HCT116 (cell line): ENCODE data around the gene RTL3. TPM values are rescaled to one million over a fixed set of nuclear protein-coding genes. Genes with fewer than 3 reads are reported as not detected.

Source experiments
- ATAC-seq: fragments of 200-7000 bp; cut with Tn5 transposase; 2 replicates; pipeline ENCODE4 v1.9.1; 2020; ENCODE audit warnings: mild to moderate bottlenecking, moderate library complexity
- BruUV-seq: library from RNA; stranded (reverse); fragments of 400-500 nt; replicated peaks from 2 replicates; lab custom pipeline; 2021; lab: Mats Ljungman, UMichigan
- CTCF ChIA-PET: fragments of 300-600 bp; sonication (Branson Sonifier 250); formaldehyde crosslinking; loops from one replicate; lab custom pipeline; 2021; ENCODE audit warnings: antibody characterized with exemption; lab: Charles Lee
- POLR2A ChIA-PET: fragments of 300-600, 350-600 bp; sonication (Branson Sonifier 250); formaldehyde crosslinking; loops from one replicate; lab custom pipeline; 2021; ENCODE audit warnings: antibody characterized with exemption; lab: Charles Lee
- RAD21 ChIA-PET, 2 experiments: fragments of 300-600 bp; sonication (Branson Sonifier 250); formaldehyde crosslinking; loops; one replicate each; lab custom pipeline; 2023; ENCODE audit warnings: low total read pairs in 2 of 2; ENCODE audit not compliant: uncharacterized antibody in 2 of 2, unreplicated experiment in 2 of 2, low non-redundant PET in 1 of 2; lab: Charles Lee
- DNase-seq: peaks from one replicate; pipeline ENCODE4 v3.0.0-alpha.2; 2010; ENCODE audit warnings: low read depth, low spot score
- H2AFZ ChIP-seq: fragments of 200-600 bp; shearing (Covaris generic), sonication (generic); 2 replicates; pipeline ENCODE4 v1.6.1; 2017; ENCODE audit warnings: low read depth, mixed run types, mixed read lengths, antibody characterized with exemption, low read length; ENCODE audit not compliant: poor library complexity, severe bottlenecking
- H3K27ac ChIP-seq: 2 replicates; pipeline ENCODE4 v1.5.1; 2012; ENCODE audit warnings: low read depth, low read length
- H3K27me3 ChIP-seq: fragments of 200-600 bp; sonication (generic); 2 replicates; pipeline ENCODE4 v1.6.1; 2016; ENCODE audit warnings: mixed run types, low read length, mixed read lengths; ENCODE audit not compliant: insufficient read depth
- H3K36me3 ChIP-seq, 2 experiments: fragments of 200-500 bp in 1 of 2; fragments of 200-600 bp in 1 of 2; sonication (Bioruptor generic) in 1 of 2; sonication (generic) in 1 of 2; 2 replicates each; pipeline versions ENCODE4 v1.5.1 to v1.6.1; 2014 to 2016; ENCODE audit warnings: low read length in 2 of 2, inconsistent platforms in 1 of 2, mixed read lengths in 1 of 2, mixed run types in 1 of 2; ENCODE audit not compliant: insufficient read depth in 2 of 2, control insufficient read depth in 1 of 2
- H3K4me1 ChIP-seq, 2 experiments: fragments of 200-600 bp in 1 of 2; sonication (generic) in 1 of 2; 2 replicates each; pipeline versions ENCODE4 v1.5.1 to v1.6.1; 2012 to 2017; ENCODE audit warnings: low read length in 2 of 2, inconsistent platforms in 1 of 2, mild to moderate bottlenecking in 1 of 2, mixed read lengths in 1 of 2, mixed run types in 1 of 2, moderate library complexity in 1 of 2; ENCODE audit not compliant: insufficient read depth in 2 of 2, control insufficient read depth in 1 of 2
- H3K4me2 ChIP-seq: fragments of 200-600 bp; sonication (generic); 2 replicates; pipeline ENCODE4 v1.6.1; 2017; ENCODE audit warnings: mixed run types, low read length, mixed read lengths
- H3K4me3 ChIP-seq, 2 experiments: fragments of 200-600 bp in 1 of 2; sonication (generic) in 1 of 2; replicated peaks in 1 of 2; 2 replicates each; pipeline ENCODE4 v1.5.1; 2011 to 2016; ENCODE audit warnings: low read length in 2 of 2, control low read depth in 1 of 2, low read depth in 1 of 2, mild to moderate bottlenecking in 1 of 2, mixed read lengths in 1 of 2, mixed run types in 1 of 2
- H3K79me2 ChIP-seq: fragments of 200-600 bp; sonication (generic); 2 replicates; pipeline ENCODE4 v1.6.1; 2017; ENCODE audit warnings: mild to moderate bottlenecking, mixed run types, low read length, moderate library complexity, mixed read lengths; ENCODE audit not compliant: insufficient read depth
- H3K9ac ChIP-seq: fragments of 200-600 bp; sonication (generic); 2 replicates; pipeline ENCODE4 v1.6.1; 2016; ENCODE audit warnings: low read length, mixed read lengths
- H3K9me2 ChIP-seq: fragments of 200-600 bp; sonication (generic), shearing (Covaris generic); 2 replicates; pipeline ENCODE4 v1.6.1; 2017; ENCODE audit warnings: mixed run types, mild to moderate bottlenecking, moderate library complexity; ENCODE audit not compliant: insufficient read depth
- H3K9me3 ChIP-seq, 2 experiments: fragments of 200-500 bp in 1 of 2; fragments of 200-600 bp in 1 of 2; sonication (Bioruptor generic) in 1 of 2; sonication (generic) in 1 of 2; 2 replicates each; pipeline ENCODE4 v1.6.1; 2014 to 2017; ENCODE audit warnings: low read length in 2 of 2, mixed read lengths in 2 of 2, inconsistent platforms in 1 of 2, low read depth in 1 of 2, mild to moderate bottlenecking in 1 of 2, mixed run types in 1 of 2, moderate library complexity in 1 of 2; ENCODE audit not compliant: control insufficient read depth in 1 of 2, insufficient read depth in 1 of 2
- H4K20me1 ChIP-seq: fragments of 200-600 bp; sonication (generic), shearing (Covaris generic); 2 replicates; pipeline ENCODE4 v1.6.1; 2017; ENCODE audit warnings: mixed run types, mild to moderate bottlenecking, moderate library complexity; ENCODE audit not compliant: insufficient read depth
- ATF3 ChIP-seq: IDR thresholded peaks from 2 replicates; pipeline ENCODE4 v1.6.1; 2012
- CBX3 ChIP-seq: IDR thresholded peaks from 2 replicates; pipeline ENCODE4 v1.6.1; 2012; ENCODE audit warnings: low read depth
- CEBPB ChIP-seq: IDR thresholded peaks from 2 replicates; pipeline ENCODE4 v1.6.1; 2012; ENCODE audit warnings: low read depth
- EZH2 ChIP-seq: fragments of 200-600 bp; sonication (generic); IDR thresholded peaks from 2 replicates; pipeline ENCODE4 v1.6.1; 2017; ENCODE audit warnings: antibody characterized with exemption, mixed run types
- EZH2phosphoT487 ChIP-seq: fragments of 200-600 bp; IDR thresholded peaks from 2 replicates; pipeline ENCODE4 v1.6.1; 2018; ENCODE audit warnings: antibody characterized with exemption, borderline replicate concordance
- JUND ChIP-seq: IDR thresholded peaks from 2 replicates; pipeline ENCODE4 v1.6.1; 2012
- MAX ChIP-seq: IDR thresholded peaks from 2 replicates; pipeline ENCODE4 v1.6.1; 2012
- REST ChIP-seq: IDR thresholded peaks from 2 replicates; pipeline ENCODE4 v1.6.1; 2012; ENCODE audit warnings: low read depth
- SIN3A ChIP-seq: IDR thresholded peaks from 2 replicates; pipeline ENCODE4 v1.6.1; 2012; ENCODE audit warnings: low read depth
- SP1 ChIP-seq: IDR thresholded peaks from 2 replicates; pipeline ENCODE4 v1.6.1; 2012; ENCODE audit warnings: low read depth
- SRF ChIP-seq: IDR thresholded peaks from 2 replicates; pipeline ENCODE4 v1.6.1; 2012; ENCODE audit warnings: low read depth
- TCF7L2 ChIP-seq: IDR thresholded peaks from 2 replicates; pipeline ENCODE4 v1.7.0; 2011; ENCODE audit warnings: borderline replicate concordance, inconsistent platforms; ENCODE audit not compliant: insufficient read depth, insufficient read length; ENCODE audit errors: extremely low read depth
- ZBTB33 ChIP-seq: IDR thresholded peaks from 2 replicates; pipeline ENCODE4 v1.6.1; 2011; ENCODE audit warnings: mild to moderate bottlenecking, low read length, moderate library complexity; ENCODE audit not compliant: insufficient replicate concordance; ENCODE audit errors: extremely low read depth
- ZNF274 ChIP-seq: fragments of 200-500 bp; sonication (Bioruptor generic); IDR thresholded peaks from 2 replicates; pipeline ENCODE4 v1.6.1; 2014; ENCODE audit warnings: mild to moderate bottlenecking, low read depth, low read length, inconsistent platforms
- intact Hi-C: fragments of 100-400 bp; cut with micrococcal nuclease; formaldehyde crosslinking; loops from 2 replicates; pipeline ENCODE4 v1.10.0; 2022
- total RNA-seq: library from RNA; stranded (reverse); gene quantifications from one replicate; pipeline ENCODE4 v1.2.1, GENCODE V29; 2021; ENCODE audit not compliant: unreplicated experiment

Gene RTL3
- total RNA-seq, 1 experiment from 2014 or later: not detected

- intact Hi-C loops: no loop called here
- H3K9me3 ChIP-seq: no peaks in the 10 kb centered on the region
- H3K4me1 ChIP-seq: no peaks in the 10 kb centered on the region
- no peaks in the 10 kb centered on the region for H3K79me2 ChIP-seq
- BruUV-seq: no TSS peak
- CTCF ChIA-PET: no interaction called here
- H3K4me2 ChIP-seq: no peak overlapping the region
- no peak overlapping the region for H3K9ac ChIP-seq
- no peak for DNase-seq
- H3K4me3 ChIP-seq: no peak overlapping the region
- no peak overlapping the region for H3K27ac ChIP-seq
- H3K27me3 ChIP-seq: no peaks in the 10 kb centered on the region
- no peaks in the 10 kb centered on the region for H4K20me1 ChIP-seq
- TF ChIP-seq CBX3 (no peak), EZH2phosphoT487 (no peak), SRF (no peak), REST (no peak), JUND (no peak), CEBPB (no peak), TCF7L2 (no peak), SIN3A (no peak), ZBTB33 (no peak), MAX (no peak), EZH2 (no peak), ZNF274 (no peak), ATF3 (no peak), SP1 (no peak)
- no peak overlapping the region for H2AFZ ChIP-seq
- POLR2A ChIA-PET: no interaction called here
- no peaks in the 10 kb centered on the region for H3K9me2 ChIP-seq
- H3K36me3 ChIP-seq: no peaks in the 10 kb centered on the region
- ATAC-seq: no peak
- RAD21 ChIA-PET: no interaction called here
Observed at GRCh38 chrX:78706071-78706470, 46.9 kb upstream of the RTL3 start.
